Smooth muscle cell of the coronary artery (primary cell): ENCODE results near the gene RTL3. TPM values are rescaled to one million over a fixed set of nuclear protein-coding genes. Genes with fewer than 3 reads are reported as not detected.

ENCODE experiments used
- total RNA-seq: library from RNA; depleted of rRNA; stranded (reverse); fragments of >200 nt; gene quantifications from 2 replicates; pipeline ENCODE4 v1.2.3, GENCODE V29; 2014; ENCODE audit warnings: low replicate concordance

The RTL3 gene
- 0.12 TPM in 1 of 2 replicates, not detected in the other for total RNA-seq

GRCh38 chrX:78658845-78659744 is at the start of gene RTL3:
RTL3 (minus strand) TSS chrX:78659328; CDS start chrX:78658420, 908 bp downstream.

Other genes starting within 250 kb of the RTL3 start
- gene LPAR4, start 88.4 kb upstream of the RTL3 start, total RNA-seq = 0.08 TPM in 1 of 2 replicates, not detected in the other